ENCODE results near the gene F8A2. TPM values are rescaled to one million over a fixed set of nuclear protein-coding genes. Genes with fewer than 3 reads are reported as not detected.
"Not testable (repeated sequence)": the region's sequence is repeated elsewhere in the genome, so short reads cannot be mapped to it uniquely, and the experiment has no call there.

Gene F8A2
- total RNA-seq, 1 donor from 2014 or later = not detected

GRCh38 chrX:155389634-155390033 is 7.7 kb downstream of the F8A2 start:
- no peaks in the 10 kb centered on the region for H3K4me1 Mint-ChIP-seq
- no peaks in the 10 kb centered on the region for H3K27me3 Mint-ChIP-seq (ENCODE audit: low read depth)
- H3K27ac Mint-ChIP-seq = no peak overlapping the region
- DNase-seq (ENCODE audit: low spot score in 2 of 2, unreplicated experiment in 2 of 2) = no peak
- peaks cover 66% of the 10 kb centered on the region for H3K9me3 Mint-ChIP-seq
- H3K4me3 Mint-ChIP-seq = no peak overlapping the region
- TF ChIP-seq, protein P1, sequence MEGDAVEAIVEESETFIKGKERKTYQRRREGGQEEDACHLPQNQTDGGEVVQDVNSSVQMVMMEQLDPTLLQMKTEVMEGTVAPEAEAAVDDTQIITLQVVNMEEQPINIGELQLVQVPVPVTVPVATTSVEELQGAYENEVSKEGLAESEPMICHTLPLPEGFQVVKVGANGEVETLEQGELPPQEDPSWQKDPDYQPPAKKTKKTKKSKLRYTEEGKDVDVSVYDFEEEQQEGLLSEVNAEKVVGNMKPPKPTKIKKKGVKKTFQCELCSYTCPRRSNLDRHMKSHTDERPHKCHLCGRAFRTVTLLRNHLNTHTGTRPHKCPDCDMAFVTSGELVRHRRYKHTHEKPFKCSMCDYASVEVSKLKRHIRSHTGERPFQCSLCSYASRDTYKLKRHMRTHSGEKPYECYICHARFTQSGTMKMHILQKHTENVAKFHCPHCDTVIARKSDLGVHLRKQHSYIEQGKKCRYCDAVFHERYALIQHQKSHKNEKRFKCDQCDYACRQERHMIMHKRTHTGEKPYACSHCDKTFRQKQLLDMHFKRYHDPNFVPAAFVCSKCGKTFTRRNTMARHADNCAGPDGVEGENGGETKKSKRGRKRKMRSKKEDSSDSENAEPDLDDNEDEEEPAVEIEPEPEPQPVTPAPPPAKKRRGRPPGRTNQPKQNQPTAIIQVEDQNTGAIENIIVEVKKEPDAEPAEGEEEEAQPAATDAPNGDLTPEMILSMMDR (IDR thresholded peaks at IDR 0.05; ENCODE audit: unreplicated experiment) = no peak
- H3K36me3 Mint-ChIP-seq = peaks cover 22% of the 10 kb centered on the region

DNA sequence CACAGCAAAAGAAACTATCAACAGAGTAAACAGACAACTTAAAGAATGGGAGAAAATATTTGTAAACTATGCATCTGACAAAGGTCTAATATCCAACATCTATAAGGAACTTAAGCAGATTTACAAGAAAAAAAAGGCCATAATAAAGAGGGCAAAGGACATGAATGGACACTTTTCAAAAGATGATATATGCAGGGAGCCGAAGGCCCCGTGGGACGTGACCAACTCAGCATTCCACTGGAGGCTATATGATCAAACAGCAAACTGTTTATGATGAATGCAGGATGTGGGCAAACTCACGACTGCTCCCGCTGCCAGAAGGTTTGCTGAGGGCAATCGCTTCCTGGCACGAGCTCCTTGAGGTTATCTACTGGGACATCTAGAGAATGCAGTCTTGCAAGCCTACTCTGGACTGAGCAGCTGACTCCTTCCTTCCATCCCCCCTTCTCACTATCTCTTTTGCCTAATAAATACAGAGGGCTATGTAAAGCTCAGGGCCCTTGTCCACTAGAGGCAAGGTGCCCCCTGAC is 12.9 kb downstream of the F8A2 start:
- Mint-ChIP-seq H3K36me3 (peaks cover 21% of the 10 kb centered on the region), H3K9me3 (peaks cover 75% of the 10 kb centered on the region)
- H3K27me3 Mint-ChIP-seq (ENCODE audit: low read depth); H3K4me1 Mint-ChIP-seq; H3K27ac Mint-ChIP-seq; DNase-seq (ENCODE audit: low spot score in 2 of 2, unreplicated experiment in 2 of 2); H3K4me3 Mint-ChIP-seq: not testable (repeated sequence)

DNA sequence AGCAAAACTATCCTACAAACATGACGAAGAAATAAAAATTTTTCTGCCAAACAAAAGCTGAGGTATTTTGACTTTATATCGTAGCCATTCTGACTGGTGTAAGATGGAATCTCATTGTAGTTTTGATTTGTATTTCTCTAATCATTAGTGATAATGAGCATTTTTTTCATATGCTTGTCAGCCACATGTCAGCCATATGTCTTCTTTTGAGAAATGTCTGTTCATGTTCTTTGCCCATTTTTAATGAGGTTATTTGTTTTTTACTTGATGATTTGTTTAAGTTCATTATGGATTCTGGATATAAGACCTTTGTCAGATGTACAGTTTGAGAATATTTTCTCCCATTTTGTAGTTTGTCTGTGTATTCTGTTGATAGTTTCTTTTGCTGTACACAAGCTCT is 24.5 kb downstream of the F8A2 start:
- Mint-ChIP-seq H3K4me1 (no peaks in the 10 kb centered on the region), H3K36me3 (peaks cover 22% of the 10 kb centered on the region), H3K27me3 (ENCODE audit: low read depth) (no peaks in the 10 kb centered on the region), H3K9me3 (peaks cover 64% of the 10 kb centered on the region), H3K4me3 (no peak overlapping the region), H3K27ac (no peak overlapping the region)
- TF ChIP-seq, protein P1 (IDR thresholded peaks at IDR 0.05; ENCODE audit: unreplicated experiment) = no peak
- no peak for DNase-seq (ENCODE audit: low spot score in 2 of 2, unreplicated experiment in 2 of 2)

- Mint-ChIP-seq H3K4me3 (no peak overlapping the region), H3K9me3 (peaks cover 46% of the 10 kb centered on the region), H3K36me3 (peaks cover 1% of the 10 kb centered on the region), H3K27ac (no peak overlapping the region), H3K27me3 (ENCODE audit: low read depth) (no peaks in the 10 kb centered on the region), H3K4me1 (no peaks in the 10 kb centered on the region)
- TF ChIP-seq, protein P1 (IDR thresholded peaks at IDR 0.05; ENCODE audit: unreplicated experiment) = no peak
- no peak for DNase-seq (ENCODE audit: low spot score in 2 of 2, unreplicated experiment in 2 of 2)
Observed at GRCh38 chrX:155417769-155418168, 35.9 kb downstream of the F8A2 start.

Small RNA genes lying within 50 kb of the gene (microRNA-seq; reads per million reads assigned to microRNA genes)
- not detected for gene MIR1184-2

Other genes starting within 250 kb of the F8A2 start
- gene VBP1, start 165.6 kb upstream of the F8A2 start, total RNA-seq = 31.2 to 35.2 TPM (median 32.2 TPM) in 3 replicates
- gene RAB39B, start 117.6 kb upstream of the F8A2 start, total RNA-seq = 1.6 to 1.9 TPM (median 1.7 TPM) in 3 replicates
- gene CLIC2, start 47.5 kb upstream of the F8A2 start, total RNA-seq = 0.54 to 2.1 TPM (median 0.97 TPM) in 3 replicates
- 2.7 to 3.7 TPM (median 3.6 TPM) in 3 replicates for gene F8A3, start 76.5 kb downstream of the F8A2 start, total RNA-seq
- 1.5 to 1.6 TPM (median 1.6 TPM) in 3 replicates for gene SPRY3, start 230.5 kb downstream of the F8A2 start, total RNA-seq
- gene TMLHE, start 230.9 kb downstream of the F8A2 start, total RNA-seq = 28.9 to 30.4 TPM (median 29.4 TPM) in 3 replicates

Measured in mesothelial cell of epicardium (in vitro differentiated cells).